Left forelimb (tissue), 1 donor: ENCODE results near the gene TPD52L2.
A peak's percentile ranks its signal among the peaks of the same experiment; 100 is the strongest.
"Not testable (repeated sequence)": the region's sequence is repeated elsewhere in the genome, so short reads cannot be mapped to it uniquely, and the experiment has no call there.

Source experiments
- DNase-seq: peaks from one replicate; pipeline ENCODE4 v3.0.0-alpha.2; 2018; ENCODE audit warnings: low spot score

TPD52L2 gene

GRCh38 chr20:63878899-63879663 is 14.0 kb downstream of the TPD52L2 start:
- no peak for DNase-seq

GRCh38 chr20:63880901-63881300 is 15.8 kb downstream of the TPD52L2 start:
- DNase-seq: not testable (repeated sequence)

GRCh38 chr20:63881451-63882226 is 16.6 kb downstream of the TPD52L2 start:
- DNase-seq: no peak

GRCh38 chr20:63882257-63883200 is 17.5 kb downstream of the TPD52L2 start:
- DNase-seq: no peak

GRCh38 chr20:63883201-63883593 is 18.1 kb downstream of the TPD52L2 start:
- no peak for DNase-seq

- no peak for DNase-seq
These were observed 19.6 kb downstream of the TPD52L2 start for GRCh38 chr20:63884506-63885263.

- DNase-seq: no peak
These were observed 20.4 kb downstream of the TPD52L2 start for GRCh38 chr20:63885264-63886053.

GRCh38 chr20:63886054-63886419 is 21.0 kb downstream of the TPD52L2 start:
- DNase-seq: no peak

- DNase-seq: no peak
These were observed 21.9 kb downstream of the TPD52L2 start for GRCh38 chr20:63886921-63887320.

- no peak for DNase-seq
These were observed 24.5 kb downstream of the TPD52L2 start for GRCh38 chr20:63889241-63890200.

- no peak for DNase-seq
These were observed 25.1 kb downstream of the TPD52L2 start for GRCh38 chr20:63890201-63890576.

GRCh38 chr20:63890616-63891015 is 25.5 kb downstream of the TPD52L2 start:
- DNase-seq: no peak

- DNase-seq: no peak
These were observed 26.3 kb downstream of the TPD52L2 start for GRCh38 chr20:63891061-63892002.

- DNase-seq: no peak
These were observed 27.3 kb downstream of the TPD52L2 start for GRCh38 chr20:63892402-63892801.

- no peak for DNase-seq
These were observed 28.9 kb downstream of the TPD52L2 start for GRCh38 chr20:63893999-63894357.

GRCh38 chr20:63894358-63895201 is 29.5 kb downstream of the TPD52L2 start, which contains the start of gene DNAJC5:
Gene DNAJC5, plus strand, starts transcription at chr20:63895126. Its CDS starts 33,220 bp downstream, at chr20:63928346.
- peak; percentile 95 for DNase-seq

- DNase-seq: no peak
These were observed 30.3 kb downstream of the TPD52L2 start for GRCh38 chr20:63895202-63895951.
